GM12891 (cell line): Measurements from ENCODE around the gene DPP8.

ENCODE experiments used
- PAX5 ChIP-seq: IDR thresholded peaks from 2 replicates; pipeline ENCODE4 v1.6.1; 2011; ENCODE audit warnings: low read length, moderate library complexity, mild to moderate bottlenecking; ENCODE audit not compliant: insufficient read depth, severe bottlenecking
- POLR2A ChIP-seq: IDR thresholded peaks from 2 replicates; pipeline ENCODE4 v1.6.1; 2011; ENCODE audit warnings: low read depth, low read length, control low read depth
- POLR2AphosphoS5 ChIP-seq: IDR thresholded peaks from 2 replicates; pipeline ENCODE4 v1.6.1; 2011; ENCODE audit warnings: low read depth, low read length, control low read depth
- POU2F2 ChIP-seq: IDR thresholded peaks from 2 replicates; pipeline ENCODE4 v1.6.1; 2011; ENCODE audit warnings: low read depth, mild to moderate bottlenecking, control low read depth, low read length, moderate library complexity
- SPI1 ChIP-seq: IDR thresholded peaks from 2 replicates; pipeline ENCODE4 v1.6.1; 2011; ENCODE audit warnings: low read depth, low read length, control low read depth
- TAF1 ChIP-seq: IDR thresholded peaks from 2 replicates; pipeline ENCODE4 v1.6.1; 2011; ENCODE audit warnings: low read depth, low read length, control low read depth

DNA sequence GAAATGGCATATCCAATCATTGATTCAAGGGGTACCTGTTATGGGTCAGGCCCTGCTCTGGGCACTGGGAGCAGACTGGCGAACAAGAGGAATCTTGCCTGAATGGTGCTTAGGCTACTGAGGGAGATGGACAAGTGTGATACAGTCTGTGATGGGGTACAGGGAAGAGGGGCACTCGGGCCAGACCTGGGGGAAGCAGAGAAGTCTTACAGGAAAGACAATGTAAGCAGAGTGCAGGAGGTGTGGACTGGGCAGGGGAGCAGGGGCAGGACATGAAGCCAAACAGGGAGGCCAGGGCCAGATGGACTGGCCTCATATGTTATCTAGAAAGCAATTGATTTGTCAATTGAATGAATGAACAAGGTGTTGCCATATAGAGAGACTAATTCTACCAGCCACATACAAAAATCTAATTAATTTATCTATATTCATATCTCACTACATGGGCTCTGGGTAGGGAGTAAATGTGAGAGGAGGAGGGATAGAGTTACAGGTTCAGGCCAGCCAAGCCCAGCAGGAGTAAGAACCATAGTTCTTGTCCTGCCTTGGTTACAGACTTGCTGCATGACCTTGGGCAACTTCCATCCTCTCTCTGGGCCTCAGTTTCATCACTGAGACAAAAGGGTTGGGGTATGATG lies 91.2 kb downstream of the DPP8 start:
- no peak for TF ChIP-seq POLR2AphosphoS5
- no peak for TF ChIP-seq PAX5
- no peak for TF ChIP-seq TAF1
- no peak for TF ChIP-seq POLR2A
- no peak for TF ChIP-seq SPI1
- TF ChIP-seq POU2F2: no peak
